Fibroblast of the aortic adventitia (primary cell): Measurements from ENCODE around the gene EPHA2. TPM values are rescaled to one million over a fixed set of nuclear protein-coding genes. Genes with fewer than 3 reads are reported as not detected.

ENCODE experiments used
- DNase-seq: peaks from one replicate; pipeline ENCODE4 v3.0.0-alpha.2; 2010; ENCODE audit warnings: low read depth
- H3K4me3 ChIP-seq: 2 replicates; pipeline ENCODE4 v1.5.1; 2011; ENCODE audit warnings: low read depth, mild to moderate bottlenecking, control low read depth, low read length, moderate library complexity
- total RNA-seq: library from RNA; depleted of rRNA; stranded (reverse); fragments of >200 nt; gene quantifications from 2 replicates; pipeline ENCODE4 v1.2.3, GENCODE V29; 2012; ENCODE audit warnings: low replicate concordance
- TF ChIP-seq, protein P1 (sequence below): IDR thresholded peaks from 2 replicates; pipeline ENCODE4 v1.5.1; 2011; ENCODE audit warnings: mild to moderate bottlenecking, low read length, control low read depth, inconsistent platforms; ENCODE audit not compliant: insufficient read depth

Gene EPHA2
- total RNA-seq, 1 donor = 7.9 TPM

DNA sequence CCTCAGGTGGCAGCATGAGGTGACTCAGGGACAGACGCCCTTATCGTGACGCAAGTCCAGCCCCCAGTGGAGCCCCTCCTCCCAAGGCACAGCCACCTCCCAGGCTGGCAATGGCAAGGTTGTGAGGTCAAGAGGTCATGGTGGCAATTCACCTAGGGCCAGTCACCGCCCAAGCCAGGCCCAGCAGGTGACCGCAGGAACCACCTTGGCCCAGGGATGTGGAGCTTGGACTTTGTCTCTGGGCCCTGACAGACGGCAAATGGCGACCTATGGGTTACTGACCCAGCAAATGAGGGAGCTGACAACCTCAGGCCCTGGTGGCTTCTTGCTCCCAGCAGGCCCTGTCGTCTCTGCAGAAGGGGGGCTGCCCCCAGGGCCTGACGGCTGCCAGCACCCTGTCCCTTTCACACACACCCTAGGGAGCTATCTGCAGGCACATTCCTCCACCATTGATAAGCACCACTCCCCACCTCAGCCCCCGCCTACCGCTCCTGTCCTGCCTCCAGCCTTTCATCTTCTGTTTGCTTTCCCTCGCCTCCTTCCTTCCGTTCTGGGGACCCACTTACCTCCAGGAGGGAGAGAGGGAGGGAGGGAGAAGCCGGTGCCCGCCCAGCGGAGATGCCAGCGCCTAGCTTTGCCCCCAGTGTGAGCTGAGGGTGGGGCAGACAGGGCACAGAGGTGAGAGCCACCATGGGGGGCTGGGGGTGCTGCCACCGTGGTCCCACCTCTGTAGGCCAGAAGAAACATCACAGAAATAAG, 12.1 kb downstream of the EPHA2 start:
- no peak overlapping the region for H3K4me3 ChIP-seq
- TF ChIP-seq, protein P1, sequence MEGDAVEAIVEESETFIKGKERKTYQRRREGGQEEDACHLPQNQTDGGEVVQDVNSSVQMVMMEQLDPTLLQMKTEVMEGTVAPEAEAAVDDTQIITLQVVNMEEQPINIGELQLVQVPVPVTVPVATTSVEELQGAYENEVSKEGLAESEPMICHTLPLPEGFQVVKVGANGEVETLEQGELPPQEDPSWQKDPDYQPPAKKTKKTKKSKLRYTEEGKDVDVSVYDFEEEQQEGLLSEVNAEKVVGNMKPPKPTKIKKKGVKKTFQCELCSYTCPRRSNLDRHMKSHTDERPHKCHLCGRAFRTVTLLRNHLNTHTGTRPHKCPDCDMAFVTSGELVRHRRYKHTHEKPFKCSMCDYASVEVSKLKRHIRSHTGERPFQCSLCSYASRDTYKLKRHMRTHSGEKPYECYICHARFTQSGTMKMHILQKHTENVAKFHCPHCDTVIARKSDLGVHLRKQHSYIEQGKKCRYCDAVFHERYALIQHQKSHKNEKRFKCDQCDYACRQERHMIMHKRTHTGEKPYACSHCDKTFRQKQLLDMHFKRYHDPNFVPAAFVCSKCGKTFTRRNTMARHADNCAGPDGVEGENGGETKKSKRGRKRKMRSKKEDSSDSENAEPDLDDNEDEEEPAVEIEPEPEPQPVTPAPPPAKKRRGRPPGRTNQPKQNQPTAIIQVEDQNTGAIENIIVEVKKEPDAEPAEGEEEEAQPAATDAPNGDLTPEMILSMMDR = no peak
- no peak for DNase-seq

DNA sequence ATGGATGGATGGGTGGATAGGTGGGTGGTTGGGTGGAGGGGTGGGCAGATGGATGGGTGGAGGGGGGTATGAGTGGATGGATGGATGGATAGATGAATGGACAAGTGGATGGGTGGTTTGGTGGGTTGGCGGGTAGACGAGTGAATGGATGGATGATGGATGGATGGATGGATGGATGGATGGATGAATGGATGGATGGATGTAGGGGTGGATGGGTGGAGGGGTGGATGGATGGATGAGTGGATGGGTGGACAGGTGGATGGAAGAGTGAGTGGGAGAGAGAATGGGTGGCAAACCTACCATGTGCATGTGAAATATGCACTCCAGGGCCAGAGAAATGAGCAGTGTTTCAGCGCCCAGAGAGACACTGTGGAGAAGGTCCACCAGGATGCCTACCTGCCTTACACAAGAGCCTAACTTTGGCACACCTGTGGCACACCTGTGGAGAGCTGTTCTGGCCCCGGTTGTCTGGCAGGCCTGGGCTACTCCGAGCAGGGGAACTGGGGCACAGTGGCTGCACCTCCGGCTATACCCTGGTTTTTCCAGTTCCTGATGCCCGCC, 12.8 kb downstream of the EPHA2 start:
- H3K4me3 ChIP-seq = no peak overlapping the region
- no peak for DNase-seq
- TF ChIP-seq, protein P1 = no peak

DNA sequence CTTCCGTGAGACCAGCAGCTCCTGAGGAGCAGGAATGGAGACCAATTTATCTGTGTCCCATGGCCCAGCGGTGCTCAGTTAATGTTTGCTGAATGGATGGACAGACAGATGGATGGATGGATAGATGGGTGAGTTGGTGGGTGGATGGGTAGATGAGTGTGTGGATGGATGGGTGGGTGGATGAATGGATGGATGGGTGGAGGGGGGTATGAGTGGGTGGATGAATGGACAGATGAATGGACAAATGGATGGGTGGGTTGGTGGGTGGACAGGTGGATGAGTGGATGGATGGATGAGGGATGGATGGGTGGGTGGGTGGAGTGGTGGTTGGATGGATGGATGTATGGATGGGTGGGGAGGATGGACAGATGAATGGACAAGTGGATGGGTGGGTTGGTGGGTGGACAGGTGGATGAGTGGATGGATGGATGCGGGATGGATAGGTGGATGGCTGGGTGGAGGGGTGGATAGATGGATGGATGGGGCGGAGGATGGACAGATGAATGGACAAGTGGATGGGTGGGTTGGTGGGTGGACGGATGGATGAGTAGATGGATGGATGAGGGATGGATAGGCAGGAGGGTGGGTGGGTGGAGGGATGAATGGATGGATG, 13.4 kb downstream of the EPHA2 start:
- DNase-seq = no peak
- TF ChIP-seq, protein P1 = no peak
- no peak overlapping the region for H3K4me3 ChIP-seq

DNA sequence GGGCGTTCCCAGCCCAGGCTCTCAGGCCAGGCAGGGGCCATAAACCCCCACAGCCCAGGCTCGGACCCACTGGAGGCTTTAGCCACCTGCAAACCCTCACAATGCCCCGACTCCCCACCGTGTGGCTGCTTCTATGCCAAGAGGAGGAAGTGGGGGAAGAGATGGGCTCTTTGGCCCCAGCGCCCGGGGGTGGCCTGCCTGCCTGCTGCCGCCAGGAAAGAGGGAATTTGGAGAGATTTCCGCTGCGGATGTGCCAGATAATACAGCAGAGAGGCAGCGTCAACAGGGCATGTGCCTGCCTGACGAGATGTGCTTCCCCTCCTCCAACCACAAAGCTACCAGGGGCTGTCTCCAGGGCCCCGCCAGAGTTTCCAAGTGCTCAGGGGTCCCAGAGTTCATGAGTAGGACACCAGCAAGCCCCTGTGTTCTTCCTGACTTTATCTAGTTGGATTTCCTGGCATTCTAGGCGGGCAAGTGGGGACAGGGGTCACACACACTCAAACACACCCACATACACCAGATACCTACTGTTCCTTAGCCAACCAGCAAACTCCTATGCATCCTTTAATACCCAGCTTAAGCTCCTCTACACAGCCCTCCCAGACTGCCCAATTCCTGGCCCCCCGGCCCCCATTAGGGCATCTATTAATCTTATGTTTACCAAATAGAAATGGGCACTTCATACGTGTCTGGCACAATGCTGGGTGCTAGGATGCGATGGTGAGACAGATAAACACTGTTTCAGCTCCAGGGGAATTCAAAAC, 14.1 kb downstream of the EPHA2 start:
- no peak for DNase-seq
- TF ChIP-seq, protein P1 = no peak
- no peak overlapping the region for H3K4me3 ChIP-seq

DNA sequence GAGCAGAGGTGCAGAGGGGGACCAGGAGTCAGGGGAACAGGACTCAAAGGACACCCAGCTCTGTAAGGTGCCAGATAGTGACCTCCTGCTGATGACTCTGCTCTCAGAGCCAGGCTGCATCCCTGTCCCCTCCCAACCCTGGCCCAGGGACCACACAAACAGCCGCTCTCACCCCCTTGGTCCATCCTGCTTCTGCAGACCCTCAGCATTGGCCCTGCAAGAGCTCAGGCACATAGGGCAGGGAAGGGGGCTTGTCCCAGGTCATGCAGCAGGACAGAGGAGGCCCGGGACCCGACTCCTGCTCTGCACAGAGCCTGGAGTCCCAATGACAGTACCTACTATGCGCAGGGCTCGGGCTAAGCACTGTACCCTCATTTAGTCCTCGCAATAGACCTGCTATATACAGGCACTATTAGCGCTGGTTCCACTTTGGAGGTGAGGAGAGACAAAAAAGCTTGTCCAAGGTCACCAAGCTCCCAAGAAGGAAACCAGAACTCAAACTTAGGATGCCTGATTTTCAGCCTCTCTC, 15.7 kb downstream of the EPHA2 start:
- H3K4me3 ChIP-seq = no peak overlapping the region
- DNase-seq = no peak
- TF ChIP-seq, protein P1 = no peak

DNA sequence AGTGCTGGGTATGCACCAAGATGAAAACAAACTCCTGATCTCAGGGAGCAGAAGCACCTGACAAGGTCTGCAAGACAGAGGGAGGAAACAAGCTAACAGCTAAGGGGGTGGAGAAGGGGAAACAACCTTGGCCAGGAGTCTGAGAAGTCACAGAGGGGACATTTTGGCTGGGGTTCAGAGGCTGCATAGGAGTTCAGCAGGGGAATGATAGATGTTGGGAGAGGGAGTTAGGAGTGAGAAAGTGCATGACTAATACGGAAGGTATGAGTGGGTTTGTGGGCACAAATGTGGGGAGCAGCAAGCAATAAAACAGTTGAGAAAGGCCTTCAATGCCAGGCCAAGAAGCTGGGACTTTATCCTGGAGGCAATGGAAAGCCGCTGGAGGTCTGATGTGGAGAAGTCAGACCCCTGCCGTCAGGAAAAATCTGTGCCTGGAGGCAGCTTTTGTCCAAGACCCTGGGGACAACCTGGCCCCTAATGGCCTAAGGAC, 16.4 kb downstream of the EPHA2 start:
- DNase-seq = peak; percentile 74
- TF ChIP-seq, protein P1 = no peak
- H3K4me3 ChIP-seq = no peak overlapping the region
